Measurements from ENCODE around the gene TRPV5.

The TRPV5 gene

DNA sequence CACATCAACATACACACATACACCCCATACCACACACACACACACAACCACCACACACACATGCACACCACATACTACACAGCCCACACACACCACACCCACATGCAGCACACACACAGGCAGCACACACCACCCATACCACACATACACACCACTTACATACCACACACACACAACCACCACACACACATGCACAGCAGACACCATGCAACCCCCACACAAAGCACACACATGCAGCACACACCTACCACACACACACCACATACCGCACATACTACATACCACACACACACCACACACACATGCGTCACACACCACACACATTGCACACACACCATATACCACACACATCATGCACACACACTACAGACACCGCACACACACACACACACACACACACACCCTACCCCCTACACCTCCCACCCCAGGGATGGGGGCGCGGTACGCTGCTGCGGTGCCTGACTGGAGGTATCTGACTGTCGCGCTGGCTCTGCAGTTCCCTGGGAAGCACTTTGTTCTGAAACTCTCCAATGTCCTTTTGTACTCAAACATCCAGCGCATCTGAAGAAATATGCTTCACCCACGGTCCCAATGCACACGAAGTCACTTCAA, 42.6 kb downstream of the TRPV5 start:
- Histone ChIP-seq H3K9me3 (ENCODE audit: control extremely low read depth in 1 of 5, control insufficient read depth in 4 of 5, insufficient read depth in 2 of 5, low read depth in 1 of 5, low read length in 4 of 5) (no peaks in the 10 kb centered on the region), H3K27me3 (replicated peaks in 2 of 5; ENCODE audit: control insufficient read depth in 4 of 5, insufficient read depth in 5 of 5, low read length in 4 of 5) (peaks cover 0 to 8% (median 0%) of the 10 kb centered on the region in 5 experiments), H3K36me3 (ENCODE audit: control insufficient read depth in 4 of 4, insufficient read depth in 4 of 4, low read length in 3 of 4) (no peaks in the 10 kb centered on the region), H3K4me1 (ENCODE audit: control extremely low read depth in 1 of 4, control insufficient read depth in 4 of 4, insufficient read depth in 4 of 4, low read length in 3 of 4) (no peaks in the 10 kb centered on the region), H3K27ac (ENCODE audit: insufficient read depth in 1 of 2, low read depth in 1 of 2, low read length in 2 of 2, poor library complexity in 1 of 2, severe bottlenecking in 2 of 2) (no peak overlapping the region), H3K4me3 (ENCODE audit: control insufficient read depth in 1 of 7, extremely low read depth in 1 of 7, insufficient read depth in 4 of 7, low read depth in 2 of 7, low read length in 6 of 7) (no peak overlapping the region)
- ChIA-PET POLR2A (no interaction called here), CTCF (no interaction called here)
- DNase-seq: no peak
- WGBS (ENCODE audit: insufficient coverage): 95% methylated on average over 11 of the region's 12 CpGs

DNA sequence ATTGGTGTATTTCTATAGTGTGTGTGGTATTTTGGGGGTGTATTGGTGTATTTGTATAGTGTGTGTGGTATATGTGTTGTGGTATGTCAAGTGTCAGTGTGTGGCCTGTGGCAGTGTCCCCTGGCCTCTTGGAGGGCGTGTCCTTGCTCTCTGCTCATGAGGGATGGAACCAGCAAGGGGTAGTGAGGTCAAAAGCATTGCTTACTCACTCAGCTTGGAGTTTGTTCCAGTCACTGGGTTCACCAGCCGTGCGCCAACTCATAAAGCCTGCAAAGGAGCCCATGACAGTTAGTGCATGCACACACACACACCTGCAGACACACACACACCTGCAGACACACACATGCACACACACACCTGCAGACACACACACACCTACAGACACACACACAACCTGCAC, 43.7 kb downstream of the TRPV5 start:
- CTCF ChIA-PET: no interaction called here
- POLR2A ChIA-PET: no interaction called here
- Histone ChIP-seq H3K27me3 (replicated peaks in 2 of 5; ENCODE audit: control insufficient read depth in 4 of 5, insufficient read depth in 5 of 5, low read length in 4 of 5) (peaks cover 0 to 6% (median 0%) of the 10 kb centered on the region in 5 experiments), H3K27ac (ENCODE audit: insufficient read depth in 1 of 2, low read depth in 1 of 2, low read length in 2 of 2, poor library complexity in 1 of 2, severe bottlenecking in 2 of 2) (no peak overlapping the region), H3K4me1 (ENCODE audit: control extremely low read depth in 1 of 4, control insufficient read depth in 4 of 4, insufficient read depth in 4 of 4, low read length in 3 of 4) (no peaks in the 10 kb centered on the region), H3K36me3 (ENCODE audit: control insufficient read depth in 4 of 4, insufficient read depth in 4 of 4, low read length in 3 of 4) (no peaks in the 10 kb centered on the region), H3K9me3 (ENCODE audit: control extremely low read depth in 1 of 5, control insufficient read depth in 4 of 5, insufficient read depth in 2 of 5, low read depth in 1 of 5, low read length in 4 of 5) (no peaks in the 10 kb centered on the region), H3K4me3 (ENCODE audit: control insufficient read depth in 1 of 7, extremely low read depth in 1 of 7, insufficient read depth in 4 of 7, low read depth in 2 of 7, low read length in 6 of 7) (no peak overlapping the region)
- WGBS (ENCODE audit: insufficient coverage): 100% methylated on average over 1 of the region's 3 CpGs
- peak in 1 of 3 donors; percentile 15 for DNase-seq

DNA sequence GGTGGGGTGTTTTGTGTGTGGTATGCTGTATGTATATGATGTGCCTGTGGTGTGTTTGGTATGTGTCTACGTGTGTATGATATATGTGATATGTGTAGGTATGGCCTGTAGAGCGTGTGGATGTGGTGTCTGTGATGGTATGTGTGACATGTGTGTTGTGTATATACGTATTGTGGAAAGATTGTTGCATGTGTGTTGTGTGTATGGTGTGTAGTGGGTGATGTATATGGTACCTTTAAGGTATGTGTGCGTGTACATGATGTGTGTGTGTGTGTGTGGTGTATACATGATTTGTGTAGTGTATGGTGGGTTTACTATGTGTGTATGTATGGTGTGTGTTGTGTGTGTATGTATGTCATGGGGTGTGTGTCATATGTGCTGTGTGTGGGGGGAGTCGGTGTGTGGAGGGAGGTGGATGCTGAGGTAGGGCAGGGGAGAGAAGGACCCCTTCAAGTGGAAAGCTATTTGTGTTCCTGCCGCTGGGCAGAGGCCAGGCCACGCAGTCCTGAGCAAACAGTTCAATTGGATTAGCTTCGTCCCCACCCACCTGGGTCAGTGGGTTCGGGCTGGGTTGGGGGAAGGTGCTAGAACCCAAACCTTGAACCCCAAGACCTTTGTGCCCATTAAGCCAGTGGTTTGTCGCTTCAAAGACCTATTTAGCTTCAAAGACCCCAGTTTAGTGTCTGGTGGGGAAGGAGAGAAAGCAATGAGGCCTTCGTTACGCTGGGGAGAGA, 46.1 kb downstream of the TRPV5 start:
- no peaks in the 10 kb centered on the region for H3K36me3 ChIP-seq (ENCODE audit: control insufficient read depth in 4 of 4, insufficient read depth in 4 of 4, low read length in 3 of 4)
- POLR2A ChIA-PET: no interaction called here
- DNase-seq: no peak
- no peaks in the 10 kb centered on the region for H3K4me1 ChIP-seq (ENCODE audit: control extremely low read depth in 1 of 4, control insufficient read depth in 4 of 4, insufficient read depth in 4 of 4, low read length in 3 of 4)
- H3K9me3 ChIP-seq (ENCODE audit: control extremely low read depth in 1 of 5, control insufficient read depth in 4 of 5, insufficient read depth in 2 of 5, low read depth in 1 of 5, low read length in 4 of 5): no peaks in the 10 kb centered on the region
- no peak overlapping the region for H3K4me3 ChIP-seq (ENCODE audit: control insufficient read depth in 1 of 7, extremely low read depth in 1 of 7, insufficient read depth in 4 of 7, low read depth in 2 of 7, low read length in 6 of 7)
- CTCF ChIA-PET: interaction anchor here (1.1 to 2.6 kb wide), 3 partner anchors 14 to 116 kb away, joined by 4 to 7 read pairs (median 7); no protein-coding TSS in a partner anchor
- peaks cover 0 to 5% (median 0%) of the 10 kb centered on the region in 5 experiments for H3K27me3 ChIP-seq (replicated peaks in 2 of 5; ENCODE audit: control insufficient read depth in 4 of 5, insufficient read depth in 5 of 5, low read length in 4 of 5)
- no peak overlapping the region for H3K27ac ChIP-seq (ENCODE audit: insufficient read depth in 1 of 2, low read depth in 1 of 2, low read length in 2 of 2, poor library complexity in 1 of 2, severe bottlenecking in 2 of 2)
- WGBS (ENCODE audit: insufficient coverage): 98% methylated on average over 10 of the region's 12 CpGs

DNA sequence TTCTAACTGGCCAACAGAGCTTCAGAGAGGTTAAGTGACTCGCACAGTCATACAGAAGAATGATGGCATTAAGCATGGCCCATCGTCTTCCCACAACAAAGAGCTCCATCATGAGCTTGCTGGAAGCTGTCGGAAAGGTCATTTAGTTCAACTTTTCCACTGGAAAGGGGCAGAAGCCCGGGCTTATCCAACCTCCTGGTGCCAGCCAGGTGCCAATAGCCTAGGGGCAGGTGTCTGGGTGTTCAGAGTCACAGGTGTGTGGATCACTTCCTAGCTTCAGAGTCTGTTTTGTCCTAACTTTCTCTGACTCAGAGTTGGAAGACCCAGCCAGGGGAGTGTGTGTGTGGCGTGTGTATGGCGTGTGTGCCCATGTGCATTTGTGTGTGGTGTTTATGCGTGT, 46.7 kb downstream of the TRPV5 start:
- POLR2A ChIA-PET: no interaction called here
- H3K36me3 ChIP-seq (ENCODE audit: control insufficient read depth in 4 of 4, insufficient read depth in 4 of 4, low read length in 3 of 4): no peaks in the 10 kb centered on the region
- no peak for DNase-seq
- H3K4me3 ChIP-seq (ENCODE audit: control insufficient read depth in 1 of 7, extremely low read depth in 1 of 7, insufficient read depth in 4 of 7, low read depth in 2 of 7, low read length in 6 of 7): no peak overlapping the region
- 84% methylated on average over 7 of the region's 7 CpGs for WGBS (ENCODE audit: insufficient coverage)
- H3K27ac ChIP-seq (ENCODE audit: insufficient read depth in 1 of 2, low read depth in 1 of 2, low read length in 2 of 2, poor library complexity in 1 of 2, severe bottlenecking in 2 of 2): no peak overlapping the region
- CTCF ChIA-PET: interaction anchor here (1.1 to 2.6 kb wide), 3 partner anchors 14 to 117 kb away, joined by 4 to 7 read pairs (median 7); no protein-coding TSS in a partner anchor
- no peaks in the 10 kb centered on the region for H3K9me3 ChIP-seq (ENCODE audit: control extremely low read depth in 1 of 5, control insufficient read depth in 4 of 5, insufficient read depth in 2 of 5, low read depth in 1 of 5, low read length in 4 of 5)
- H3K27me3 ChIP-seq (replicated peaks in 2 of 5; ENCODE audit: control insufficient read depth in 4 of 5, insufficient read depth in 5 of 5, low read length in 4 of 5): peaks cover 0 to 2% (median 0%) of the 10 kb centered on the region in 5 experiments
- H3K4me1 ChIP-seq (ENCODE audit: control extremely low read depth in 1 of 4, control insufficient read depth in 4 of 4, insufficient read depth in 4 of 4, low read length in 3 of 4): no peaks in the 10 kb centered on the region

DNA sequence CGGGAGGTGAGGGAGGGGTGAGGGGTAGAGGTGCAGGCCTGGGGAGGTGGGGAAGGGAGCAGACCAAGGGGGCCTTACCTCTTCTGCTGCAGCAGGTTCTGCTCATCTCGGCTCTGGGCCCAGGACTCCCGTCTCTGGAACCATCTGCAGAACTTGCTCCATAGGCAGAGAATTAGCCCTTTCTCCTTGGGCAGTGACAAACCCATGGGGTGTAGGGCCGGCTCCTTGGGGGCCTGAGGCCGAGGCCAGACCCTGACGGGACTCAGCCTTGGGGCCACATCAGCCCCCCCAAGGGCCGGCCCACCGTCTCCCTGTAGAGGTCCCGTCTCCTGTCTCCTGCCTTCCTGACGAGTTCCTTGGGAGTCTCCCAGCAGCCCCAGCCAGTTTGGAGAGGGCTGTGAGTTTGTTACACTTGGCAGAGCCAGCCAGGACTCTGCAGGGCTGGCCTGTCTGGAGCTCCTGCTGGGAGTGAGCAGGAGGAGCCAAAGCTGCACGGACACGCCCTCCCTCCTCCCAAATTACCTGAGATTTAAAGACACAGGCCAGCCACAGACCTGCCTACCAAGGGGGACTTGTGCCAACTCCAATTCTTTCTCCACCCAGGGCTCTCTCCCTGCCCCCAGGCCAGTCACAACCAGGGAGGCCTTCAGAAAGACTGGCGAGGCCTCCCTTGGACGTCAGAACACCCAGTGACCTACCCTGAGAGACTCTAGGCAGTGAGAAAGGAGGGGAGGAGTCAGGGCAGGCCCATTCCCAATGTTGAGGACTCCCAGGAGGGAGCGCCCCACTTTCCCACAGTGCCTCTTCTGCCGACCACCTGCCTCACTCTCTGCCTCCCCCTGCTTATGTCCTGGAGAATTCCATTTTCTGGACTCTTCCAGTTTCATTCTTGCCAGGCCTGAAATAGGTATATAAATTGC, 48.0 kb downstream of the TRPV5 start, which contains the start of gene TRPV6:
Gene TRPV6 (minus strand): TSS at position 435 of the 920 bp plus-strand sequence.
- Histone ChIP-seq H3K27ac (ENCODE audit: insufficient read depth in 1 of 2, low read depth in 1 of 2, low read length in 2 of 2, poor library complexity in 1 of 2, severe bottlenecking in 2 of 2) (no peak within 1 kb of the TSS), H3K4me3 (ENCODE audit: control insufficient read depth in 1 of 7, extremely low read depth in 1 of 7, insufficient read depth in 4 of 7, low read depth in 2 of 7, low read length in 6 of 7) (no peak within 1 kb of the TSS), H3K36me3 (ENCODE audit: control insufficient read depth in 4 of 4, insufficient read depth in 4 of 4, low read length in 3 of 4) (no peaks in the 10 kb centered on the region), H3K9me3 (ENCODE audit: control extremely low read depth in 1 of 5, control insufficient read depth in 4 of 5, insufficient read depth in 2 of 5, low read depth in 1 of 5, low read length in 4 of 5) (no peaks in the 10 kb centered on the region), H3K4me1 (ENCODE audit: control extremely low read depth in 1 of 4, control insufficient read depth in 4 of 4, insufficient read depth in 4 of 4, low read length in 3 of 4) (no peaks in the 10 kb centered on the region), H3K27me3 (replicated peaks in 2 of 5; ENCODE audit: control insufficient read depth in 4 of 5, insufficient read depth in 5 of 5, low read length in 4 of 5) (peaks cover 0 to 2% (median 0%) of the 10 kb centered on the region in 5 experiments)
- no peak for DNase-seq
- CTCF ChIA-PET: interaction anchor here (0.5 to 2.6 kb wide), 4 partner anchors 25 to 583 kb away, joined by 3 to 7 read pairs (median 6); no protein-coding TSS in a partner anchor
- WGBS (ENCODE audit: insufficient coverage): 98% methylated on average over 16 of the region's 16 CpGs
- POLR2A ChIA-PET: no interaction called here

DNA sequence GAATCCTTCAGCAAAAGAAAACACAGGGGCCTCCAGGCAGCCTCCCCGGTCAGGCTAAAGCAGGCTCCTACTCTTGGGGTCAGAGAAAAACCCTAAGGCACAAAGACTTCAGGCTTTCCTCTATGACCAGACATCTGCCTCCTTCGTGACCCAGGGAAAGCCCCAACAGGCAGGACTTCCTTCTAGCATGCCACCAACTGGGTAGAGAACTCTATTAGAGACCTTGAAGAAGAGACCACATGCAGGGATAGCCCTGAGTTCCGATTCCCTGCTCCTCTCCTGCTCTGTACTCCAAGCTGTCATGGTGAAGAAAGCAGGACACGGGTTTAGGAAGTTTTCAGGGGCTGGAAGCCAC, 49.3 kb downstream of the TRPV5 start:
- no peak for DNase-seq
- ChIA-PET CTCF (interaction anchor here (1.6 kb wide), 1 partner anchor 10 kb away, joined by 6 read pairs; no protein-coding TSS in a partner anchor), POLR2A (no interaction called here)
- no peak overlapping the region for H3K4me3 ChIP-seq (ENCODE audit: control insufficient read depth in 1 of 7, extremely low read depth in 1 of 7, insufficient read depth in 4 of 7, low read depth in 2 of 7, low read length in 6 of 7)
- H3K4me1 ChIP-seq (ENCODE audit: control extremely low read depth in 1 of 4, control insufficient read depth in 4 of 4, insufficient read depth in 4 of 4, low read length in 3 of 4): no peaks in the 10 kb centered on the region
- no peaks in the 10 kb centered on the region for H3K36me3 ChIP-seq (ENCODE audit: control insufficient read depth in 4 of 4, insufficient read depth in 4 of 4, low read length in 3 of 4)
- WGBS (ENCODE audit: insufficient coverage): 95% methylated on average over 4 of the region's 4 CpGs
- H3K9me3 ChIP-seq (ENCODE audit: control extremely low read depth in 1 of 5, control insufficient read depth in 4 of 5, insufficient read depth in 2 of 5, low read depth in 1 of 5, low read length in 4 of 5): no peaks in the 10 kb centered on the region
- peaks cover 0 to 6% (median 0%) of the 10 kb centered on the region in 5 experiments for H3K27me3 ChIP-seq (replicated peaks in 2 of 5; ENCODE audit: control insufficient read depth in 4 of 5, insufficient read depth in 5 of 5, low read length in 4 of 5)
- no peak overlapping the region for H3K27ac ChIP-seq (ENCODE audit: insufficient read depth in 1 of 2, low read depth in 1 of 2, low read length in 2 of 2, poor library complexity in 1 of 2, severe bottlenecking in 2 of 2)
